Mesendoderm (in vitro differentiated cells): ENCODE measurements around the gene CCT7. TPM values are rescaled to one million over a fixed set of nuclear protein-coding genes. Genes with fewer than 3 reads are reported as not detected.

Experiments used
- DNase-seq: peaks from one replicate; pipeline ENCODE4 v3.0.0; 2013
- H2AK5ac ChIP-seq: 2 replicates; pipeline ENCODE4 v1.6.1; 2013; ENCODE audit warnings: low read length, inconsistent platforms
- H2BK120ac ChIP-seq: 2 replicates; pipeline ENCODE4 v1.6.1; 2013; ENCODE audit warnings: low read depth, mild to moderate bottlenecking, low read length, moderate library complexity, mixed read lengths
- H2BK15ac ChIP-seq: replicated peaks from 2 replicates; pipeline ENCODE4 v1.6.1; 2013; ENCODE audit warnings: low read depth, mild to moderate bottlenecking, moderate library complexity
- H2BK5ac ChIP-seq: 2 replicates; pipeline ENCODE4 v1.6.1; 2013; ENCODE audit warnings: low read length, inconsistent platforms
- H3K18ac ChIP-seq: 2 replicates; pipeline ENCODE4 v1.6.1; 2013; ENCODE audit warnings: mild to moderate bottlenecking, low read length, mixed read lengths
- H3K23ac ChIP-seq: one replicate; pipeline ENCODE4 v1.6.1; 2013; ENCODE audit warnings: low read length
- H3K27ac ChIP-seq: 2 replicates; pipeline ENCODE4 v1.5.1; 2013; ENCODE audit warnings: low read depth, mild to moderate bottlenecking, inconsistent platforms, low read length, moderate library complexity
- H3K27me3 ChIP-seq: 2 replicates; pipeline ENCODE4 v1.6.1; 2013; ENCODE audit warnings: low read length, control low read depth, mild to moderate bottlenecking, inconsistent platforms; ENCODE audit not compliant: insufficient read depth, poor library complexity
- H3K36me3 ChIP-seq: 2 replicates; pipeline ENCODE4 v1.6.1; 2013; ENCODE audit warnings: low read length, inconsistent platforms; ENCODE audit not compliant: control insufficient read depth, insufficient read depth
- H3K4ac ChIP-seq: one replicate; pipeline ENCODE4 v1.6.1; 2013; ENCODE audit warnings: low read depth, mild to moderate bottlenecking, low read length, moderate library complexity
- H3K4me1 ChIP-seq: 2 replicates; pipeline ENCODE4 v1.6.1; 2013; ENCODE audit warnings: low read depth, low read length, inconsistent platforms; ENCODE audit not compliant: control insufficient read depth
- H3K4me2 ChIP-seq: 2 replicates; pipeline ENCODE4 v1.6.1; 2013; ENCODE audit warnings: low read length
- H3K4me3 ChIP-seq: 2 replicates; pipeline ENCODE4 v1.5.1; 2013; ENCODE audit warnings: mild to moderate bottlenecking, low read length
- H3K56ac ChIP-seq: one replicate; pipeline ENCODE4 v1.6.1; 2013; ENCODE audit warnings: low read length
- H3K79me1 ChIP-seq: 2 replicates; pipeline ENCODE4 v1.6.1; 2013; ENCODE audit warnings: low read length, inconsistent platforms
- H3K79me2 ChIP-seq: 2 replicates; pipeline ENCODE4 v1.6.1; 2013; ENCODE audit warnings: mild to moderate bottlenecking, low read length; ENCODE audit not compliant: control insufficient read depth, insufficient read depth
- H3K9ac ChIP-seq: 2 replicates; pipeline ENCODE4 v1.6.1; 2013; ENCODE audit warnings: low read length, inconsistent platforms
- H4K5ac ChIP-seq: one replicate; pipeline ENCODE4 v1.6.1; 2013; ENCODE audit warnings: low read length
- H4K8ac ChIP-seq: one replicate; pipeline ENCODE4 v1.6.1; 2013; ENCODE audit warnings: low read depth, mild to moderate bottlenecking, control low read depth, low read length, moderate library complexity
- WGBS: extraction: QIAGEN DNeasy Blood & Tissue Kit; methylation state at CpG from one replicate; pipeline ENCODE4 v1.1.7; 2013; ENCODE audit warnings: low lambda C conversion rate, missing lambda C conversion rate; ENCODE audit not compliant: insufficient coverage; ENCODE audit errors: extremely low coverage; 5-methylcytosine and 5-hydroxymethylcytosine counted together
- small RNA-seq: library from polyadenylated mRNA; stranded (forward); fragments of <200 nt; extraction: miRNeasy Mini kit (QIAGEN cat#:217004); gene quantifications from one replicate; pipeline ENCODE3, GENCODE V24; 2013; ENCODE audit not compliant: insufficient read depth

Gene CCT7

GRCh38 chr2:73297586-73297985, 63.5 kb downstream of the CCT7 start:
- H3K27ac ChIP-seq = no peak overlapping the region
- no peak overlapping the region for H3K4ac ChIP-seq
- no peak overlapping the region for H2BK15ac ChIP-seq
- H3K56ac ChIP-seq = no peak overlapping the region
- no peak overlapping the region for H2BK5ac ChIP-seq
- H2BK120ac ChIP-seq = no peak overlapping the region
- no peak overlapping the region for H3K23ac ChIP-seq
- no peak overlapping the region for H3K4me3 ChIP-seq
- H4K5ac ChIP-seq = no peak overlapping the region
- H3K79me2 ChIP-seq = no peaks in the 10 kb centered on the region
- H3K36me3 ChIP-seq = no peaks in the 10 kb centered on the region
- peaks cover 10% of the 10 kb centered on the region for H3K27me3 ChIP-seq
- no peak overlapping the region for H4K8ac ChIP-seq
- no peaks in the 10 kb centered on the region for H3K79me1 ChIP-seq
- no peak overlapping the region for H3K4me2 ChIP-seq
- no peak overlapping the region for H3K9ac ChIP-seq
- WGBS = no CpG with 5 or more reads among the region's 4 CpGs
- no peak overlapping the region for H3K18ac ChIP-seq
- no peak for DNase-seq
- H2AK5ac ChIP-seq = no peak overlapping the region
- no peaks in the 10 kb centered on the region for H3K4me1 ChIP-seq

- Histone ChIP-seq H3K36me3 (no peaks in the 10 kb centered on the region), H4K5ac (no peak overlapping the region), H2BK5ac (no peak overlapping the region), H3K4me1 (no peaks in the 10 kb centered on the region), H3K18ac (no peak overlapping the region), H3K4me3 (no peak overlapping the region), H3K27me3 (no peaks in the 10 kb centered on the region), H3K9ac (no peak overlapping the region), H3K23ac (no peak overlapping the region), H3K4me2 (no peak overlapping the region), H3K79me2 (no peaks in the 10 kb centered on the region), H2BK120ac (no peak overlapping the region), H3K27ac (no peak overlapping the region), H3K79me1 (no peaks in the 10 kb centered on the region), H2BK15ac (no peak overlapping the region), H2AK5ac (no peak overlapping the region), H4K8ac (no peak overlapping the region), H3K56ac (no peak overlapping the region), H3K4ac (no peak overlapping the region)
- no CpG with 5 or more reads among the region's 3 CpGs for WGBS
- DNase-seq = no peak
These were observed 66.8 kb downstream of the CCT7 start for GRCh38 chr2:73300926-73301325.

- Histone ChIP-seq H4K5ac (no peak overlapping the region), H3K4me3 (no peak overlapping the region), H3K9ac (no peak overlapping the region), H2BK120ac (no peak overlapping the region), H2BK5ac (no peak overlapping the region), H3K79me1 (no peaks in the 10 kb centered on the region), H3K4me1 (no peaks in the 10 kb centered on the region), H3K4me2 (no peak overlapping the region), H3K56ac (no peak overlapping the region), H2BK15ac (no peak overlapping the region), H3K36me3 (no peaks in the 10 kb centered on the region), H2AK5ac (no peak overlapping the region), H3K18ac (no peak overlapping the region), H3K27ac (no peak overlapping the region), H3K23ac (no peak overlapping the region), H3K27me3 (no peaks in the 10 kb centered on the region), H3K4ac (no peak overlapping the region), H4K8ac (no peak overlapping the region), H3K79me2 (no peaks in the 10 kb centered on the region)
- DNase-seq = no peak
- WGBS = no CpG with 5 or more reads among the region's 4 CpGs
These were observed 67.5 kb downstream of the CCT7 start for GRCh38 chr2:73301636-73302035.

Small RNA genes within 50 kb of the gene (small RNA-seq; reads per million reads assigned to genes)
- gene RNU6-111P = not detected
